WI38 (cell line): Measurements from ENCODE around the gene PAPPA.

Experiments used
- H3K4me3 ChIP-seq: 2 replicates; pipeline ENCODE4 v1.5.1; 2011; ENCODE audit warnings: low read depth, mild to moderate bottlenecking, control low read depth, low read length
- TF ChIP-seq, protein P1 (sequence below): IDR thresholded peaks from 2 replicates; pipeline ENCODE4 v1.5.1; 2012; ENCODE audit warnings: low read depth, mild to moderate bottlenecking, control low read depth, low read length

Gene PAPPA

DNA sequence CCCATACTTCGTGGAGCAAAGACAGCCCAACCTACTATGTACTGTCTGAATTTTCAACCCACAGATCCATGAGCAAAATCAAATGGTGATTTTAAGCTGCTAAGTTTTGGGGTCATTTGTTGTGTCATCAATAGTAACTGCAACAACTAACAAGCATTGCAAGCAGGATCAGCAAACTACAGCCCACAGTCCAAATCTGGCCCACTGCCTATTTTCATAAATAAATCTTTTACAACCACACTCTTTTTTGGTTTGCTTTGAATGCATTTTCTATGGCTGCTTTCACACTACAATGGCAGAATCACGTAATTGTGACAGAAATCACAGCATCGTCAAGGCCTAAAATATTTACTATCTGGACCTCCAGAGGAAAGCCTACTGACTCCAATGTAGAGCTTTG lies 296.4 kb downstream of the PAPPA start:
- no peak overlapping the region for H3K4me3 ChIP-seq
- TF ChIP-seq, protein P1, sequence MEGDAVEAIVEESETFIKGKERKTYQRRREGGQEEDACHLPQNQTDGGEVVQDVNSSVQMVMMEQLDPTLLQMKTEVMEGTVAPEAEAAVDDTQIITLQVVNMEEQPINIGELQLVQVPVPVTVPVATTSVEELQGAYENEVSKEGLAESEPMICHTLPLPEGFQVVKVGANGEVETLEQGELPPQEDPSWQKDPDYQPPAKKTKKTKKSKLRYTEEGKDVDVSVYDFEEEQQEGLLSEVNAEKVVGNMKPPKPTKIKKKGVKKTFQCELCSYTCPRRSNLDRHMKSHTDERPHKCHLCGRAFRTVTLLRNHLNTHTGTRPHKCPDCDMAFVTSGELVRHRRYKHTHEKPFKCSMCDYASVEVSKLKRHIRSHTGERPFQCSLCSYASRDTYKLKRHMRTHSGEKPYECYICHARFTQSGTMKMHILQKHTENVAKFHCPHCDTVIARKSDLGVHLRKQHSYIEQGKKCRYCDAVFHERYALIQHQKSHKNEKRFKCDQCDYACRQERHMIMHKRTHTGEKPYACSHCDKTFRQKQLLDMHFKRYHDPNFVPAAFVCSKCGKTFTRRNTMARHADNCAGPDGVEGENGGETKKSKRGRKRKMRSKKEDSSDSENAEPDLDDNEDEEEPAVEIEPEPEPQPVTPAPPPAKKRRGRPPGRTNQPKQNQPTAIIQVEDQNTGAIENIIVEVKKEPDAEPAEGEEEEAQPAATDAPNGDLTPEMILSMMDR, result no peak

DNA sequence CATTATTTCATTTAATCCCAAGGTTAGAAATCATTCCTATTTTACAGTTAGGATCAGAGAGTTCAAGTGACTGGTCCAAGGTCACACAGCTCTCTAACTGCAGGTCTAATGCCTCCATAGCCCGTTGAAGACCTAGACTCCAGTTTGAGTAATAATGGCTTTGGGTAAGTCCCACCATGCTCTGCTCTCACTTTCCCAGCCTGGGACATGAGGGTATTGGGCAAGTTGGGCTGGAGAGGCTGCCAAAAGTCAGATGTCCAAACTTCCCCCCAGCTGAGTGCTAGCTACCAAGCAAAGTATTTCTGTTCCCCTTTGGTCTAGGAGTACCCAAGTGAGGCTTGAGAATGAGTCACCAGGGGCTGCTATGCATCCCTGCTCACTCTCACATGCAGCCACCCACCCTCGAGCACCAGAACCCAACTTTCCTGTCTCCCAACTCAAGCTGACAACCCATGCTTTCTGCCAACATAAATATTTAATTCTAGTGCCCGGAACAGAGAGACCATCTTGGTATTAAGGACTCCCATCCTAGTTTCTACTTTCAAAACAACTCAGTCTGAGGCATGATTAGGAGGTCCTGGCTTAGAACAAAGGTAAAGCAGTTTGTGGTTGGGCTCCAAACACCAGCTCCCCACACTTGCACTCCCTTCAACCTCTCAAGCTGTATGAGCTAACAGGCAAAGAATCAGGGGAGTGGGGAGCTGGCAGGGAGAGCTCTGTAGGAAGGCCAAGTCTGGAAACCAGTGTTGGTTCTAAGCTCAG lies 297.0 kb downstream of the PAPPA start:
- H3K4me3 ChIP-seq, result no peak overlapping the region

GRCh38 chr9:116451500-116452115 lies 298.0 kb downstream of the PAPPA start:
- H3K4me3 ChIP-seq, result no peak overlapping the region
- TF ChIP-seq, protein P1, result no peak

More for the DNA sequence above, 297.0 kb downstream of the PAPPA start:
- TF ChIP-seq, protein P1, result no peak
